Naive B cell (primary cell): ENCODE measurements around the gene TPGS2. TPM values are rescaled to one million over a fixed set of nuclear protein-coding genes. Genes with fewer than 3 reads are reported as not detected.
A peak's percentile ranks its signal among the peaks of the same experiment; 100 is the strongest.

ENCODE experiments used
- ATAC-seq, 2 donors: fragments of 150-1000 bp; cut with Tn5 transposase; 2 replicates each; pipeline ENCODE4 v1.10.0; 2021; ENCODE audit warnings: low read depth in 2 of 2, mild to moderate bottlenecking in 2 of 2, moderate library complexity in 2 of 2
- DNase-seq: peaks from one replicate; pipeline ENCODE4 v3.0.0; 2022
- H3K27ac Mint-ChIP-seq, 6 donors: one replicate each; pipeline ENCODE4 v1.8.0; 2020 to 2022; ENCODE audit warnings: mild to moderate bottlenecking in 6 of 6, mixed read lengths in 6 of 6, moderate library complexity in 5 of 6, inconsistent platforms in 2 of 6
- H3K27me3 Mint-ChIP-seq, 3 donors: one replicate each; pipeline ENCODE4 v1.8.0; 2021 to 2022; ENCODE audit warnings: mixed read lengths in 3 of 3, mild to moderate bottlenecking in 1 of 3
- H3K36me3 Mint-ChIP-seq, 2 donors: one replicate each; pipeline ENCODE4 v1.8.0; 2020 to 2022; ENCODE audit warnings: mixed read lengths in 2 of 2, inconsistent platforms in 1 of 2, mild to moderate bottlenecking in 1 of 2
- H3K4me1 Mint-ChIP-seq, 3 donors: one replicate each; pipeline ENCODE4 v1.8.0; 2020 to 2022; ENCODE audit warnings: mixed read lengths in 3 of 3, inconsistent platforms in 1 of 3, mild to moderate bottlenecking in 1 of 3, moderate library complexity in 1 of 3
- H3K4me3 Mint-ChIP-seq, 8 donors: one replicate each; pipeline ENCODE4 v1.8.0; 2020 to 2022; ENCODE audit warnings: mild to moderate bottlenecking in 8 of 8, mixed read lengths in 8 of 8, moderate library complexity in 8 of 8, inconsistent platforms in 2 of 8
- H3K9me3 Mint-ChIP-seq, 7 donors: one replicate each; pipeline ENCODE4 v1.8.0; 2020 to 2022; ENCODE audit warnings: mixed read lengths in 7 of 7, mild to moderate bottlenecking in 5 of 7, inconsistent platforms in 2 of 7, moderate library complexity in 1 of 7
- polyA plus RNA-seq, 6 donors: library from polyadenylated mRNA; unstranded; fragments of 300-500 nt; fragmentation: Illumina TruSeq; gene quantifications; one replicate each; pipeline ENCODE4 v1.2.3, GENCODE V29; 2021; ENCODE audit warnings: low read depth in 6 of 6

Gene TPGS2
- polyA plus RNA-seq, 6 donors from 2014 or later = 39.2 to 57.5 (median 52.5) TPM

DNA sequence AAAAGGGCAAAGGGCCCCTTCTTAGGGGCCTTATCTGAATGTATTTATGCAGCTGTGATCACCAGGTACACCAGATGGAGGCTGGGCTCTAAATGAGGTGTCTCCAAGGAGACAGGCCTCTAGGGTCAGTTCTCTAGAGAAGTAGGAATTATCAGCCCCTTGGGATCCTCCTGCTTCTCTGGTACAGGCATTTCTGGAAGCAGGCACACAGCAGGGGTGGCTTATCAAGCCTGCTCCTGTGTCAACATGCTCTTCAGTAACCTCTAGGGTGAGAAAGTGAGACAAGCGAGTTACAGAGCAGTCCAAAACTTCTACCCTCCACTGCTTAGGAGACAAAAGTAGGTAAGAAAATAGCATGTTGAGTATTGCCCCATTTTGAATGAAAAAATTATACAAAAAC lies 13.8 kb downstream of the TPGS2 start:
- Mint-ChIP-seq H3K27me3 (no peaks in the 10 kb centered on the region), H3K9me3 (no peaks in the 10 kb centered on the region), H3K36me3 (peaks cover 10 to 12% of the 10 kb centered on the region in 2 donors), H3K4me3 (no peak overlapping the region), H3K27ac (no peak overlapping the region), H3K4me1 (no peaks in the 10 kb centered on the region)
- DNase-seq (no peak), ATAC-seq (no peak)

GRCh38 chr18:36813824-36814223 lies 15.0 kb downstream of the TPGS2 start:
- no peaks in the 10 kb centered on the region for H3K9me3 Mint-ChIP-seq
- peaks cover 10 to 12% of the 10 kb centered on the region in 2 donors for H3K36me3 Mint-ChIP-seq
- no peaks in the 10 kb centered on the region for H3K27me3 Mint-ChIP-seq

DNA sequence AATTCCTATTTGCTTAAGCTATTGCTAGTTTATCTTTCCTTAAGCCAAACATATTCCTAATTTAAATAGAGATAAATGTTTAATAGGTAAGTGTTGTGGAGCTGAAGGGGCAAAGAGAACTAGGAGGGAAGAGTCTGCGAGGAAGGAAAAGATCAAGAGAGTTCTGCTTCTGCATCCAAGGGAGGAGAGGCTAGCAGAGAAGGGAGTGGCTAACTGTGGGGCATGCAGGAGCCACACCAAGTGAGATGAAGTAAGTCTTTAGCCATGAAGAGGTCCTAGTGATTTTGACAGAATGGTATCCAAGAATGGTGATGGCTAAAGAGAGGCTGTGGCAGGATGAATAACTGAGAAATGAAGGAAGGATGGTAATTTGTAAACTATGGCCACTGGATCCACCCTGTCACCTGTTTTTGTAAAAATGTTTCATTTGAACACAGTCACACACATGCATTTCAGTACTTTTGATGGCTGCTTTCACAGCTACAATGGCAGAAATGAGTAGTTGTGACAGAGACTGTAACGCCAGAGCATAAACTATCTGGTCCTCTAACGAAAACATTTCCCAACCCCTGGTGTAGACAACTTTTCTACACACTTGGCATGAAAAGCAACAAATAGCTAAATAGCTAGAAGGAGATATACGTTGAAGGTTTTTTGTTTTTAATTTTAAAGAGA lies 15.6 kb downstream of the TPGS2 start:
- Mint-ChIP-seq H3K4me3 (no peak overlapping the region), H3K36me3 (peaks cover 7% of the 10 kb centered on the region in 2 donors), H3K27me3 (no peaks in the 10 kb centered on the region), H3K4me1 (peaks cover 0 to 4% (median 3%) of the 10 kb centered on the region in 3 donors), H3K9me3 (no peaks in the 10 kb centered on the region), H3K27ac (no peak overlapping the region)
- DNase-seq = no peak
- ATAC-seq = no peak

More at GRCh38 chr18:36813824-36814223, 15.0 kb downstream of the TPGS2 start:
- Mint-ChIP-seq H3K27ac (no peak overlapping the region), H3K4me1 (peaks cover 0 to 4% (median 3%) of the 10 kb centered on the region in 3 donors), H3K4me3 (no peak overlapping the region)
- no peak for DNase-seq
- ATAC-seq = no peak

GRCh38 chr18:36812678-36813077 lies 16.1 kb downstream of the TPGS2 start:
- ATAC-seq = no peak
- Mint-ChIP-seq H3K9me3 (no peaks in the 10 kb centered on the region), H3K4me3 (no peak overlapping the region), H3K27ac (no peak overlapping the region), H3K27me3 (no peaks in the 10 kb centered on the region), H3K36me3 (peaks cover 1 to 2% of the 10 kb centered on the region in 2 donors), H3K4me1 (peaks cover 0 to 4% (median 3%) of the 10 kb centered on the region in 3 donors)
- no peak for DNase-seq

- Mint-ChIP-seq H3K27ac (peak overlapping the region in 1 of 6 donors; percentile 39), H3K4me1 (peaks cover 0 to 4% (median 3%) of the 10 kb centered on the region in 3 donors), H3K4me3 (no peak overlapping the region), H3K9me3 (no peaks in the 10 kb centered on the region), H3K27me3 (no peaks in the 10 kb centered on the region), H3K36me3 (peaks cover 3 to 6% of the 10 kb centered on the region in 2 donors)
- ATAC-seq (no peak), DNase-seq (no peak)
These were observed 16.8 kb downstream of the TPGS2 start for GRCh38 chr18:36811955-36812354.

DNA sequence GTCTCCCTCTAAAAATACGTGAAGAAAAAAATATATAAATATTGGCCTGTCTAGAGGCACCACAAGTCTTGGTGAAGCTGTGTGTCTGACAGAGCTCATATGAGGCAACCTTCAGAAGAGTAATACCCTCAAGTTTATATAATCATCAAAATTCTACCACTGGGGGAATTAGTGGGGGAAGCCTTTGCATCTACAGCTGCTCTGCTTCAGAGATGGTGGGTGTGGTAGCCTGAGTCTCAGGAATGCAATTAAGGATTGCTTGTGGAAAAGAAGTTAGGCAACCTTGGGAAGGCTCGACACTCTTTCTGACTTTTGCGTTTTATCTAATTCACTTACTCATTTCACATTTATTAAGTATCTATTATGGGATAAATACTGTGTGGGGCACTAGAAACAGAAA lies 17.4 kb downstream of the TPGS2 start:
- Mint-ChIP-seq H3K9me3 (no peaks in the 10 kb centered on the region), H3K36me3 (peaks cover 7 to 8% of the 10 kb centered on the region in 2 donors), H3K27ac (peak overlapping the region in 1 of 6 donors; percentile 54), H3K27me3 (no peaks in the 10 kb centered on the region), H3K4me3 (no peak overlapping the region), H3K4me1 (peaks cover 0 to 4% (median 3%) of the 10 kb centered on the region in 3 donors)
- DNase-seq (no peak), ATAC-seq (no peak)

DNA sequence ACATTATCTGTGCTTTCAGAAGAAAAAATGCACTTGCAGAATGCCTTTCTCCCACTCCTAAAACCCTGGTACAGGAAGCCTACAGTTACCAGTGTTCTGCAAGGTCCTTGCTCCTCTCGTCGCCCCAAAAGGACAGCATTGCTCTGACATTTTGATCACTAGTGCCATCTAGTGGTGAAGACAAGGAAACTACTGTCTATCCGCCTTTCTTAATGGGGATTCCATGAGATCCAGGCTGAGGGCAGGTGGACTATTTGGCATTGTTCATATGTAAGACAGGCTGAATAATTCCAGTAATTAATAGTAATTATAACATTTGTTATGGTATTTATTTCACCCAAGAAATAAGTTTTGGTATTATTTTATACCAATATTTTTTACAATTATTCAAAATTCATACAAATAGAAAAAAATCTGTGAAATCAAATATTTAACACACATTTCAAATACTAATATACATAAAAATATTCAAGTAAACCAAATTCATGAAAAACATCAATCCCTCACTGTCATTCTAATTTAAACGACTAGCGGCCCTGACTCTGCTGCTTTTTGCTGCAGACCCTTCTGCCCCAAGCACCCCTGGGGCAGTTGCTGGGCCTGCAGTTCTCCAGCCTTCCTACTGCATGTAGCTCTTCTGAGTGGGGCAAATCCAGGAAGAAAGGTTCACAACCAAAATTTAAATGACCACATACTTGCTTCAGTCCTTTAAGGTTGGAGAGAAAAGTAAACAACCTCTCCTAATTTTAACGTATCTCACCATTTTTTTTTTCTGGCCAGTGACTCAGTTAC lies 19.0 kb downstream of the TPGS2 start:
- Mint-ChIP-seq H3K4me1 (peaks cover 0 to 4% (median 3%) of the 10 kb centered on the region in 3 donors), H3K27ac (peak overlapping the region in 2 of 6 donors; percentile 49 to 52), H3K9me3 (no peaks in the 10 kb centered on the region), H3K36me3 (peaks cover 7 to 21% of the 10 kb centered on the region in 2 donors), H3K27me3 (no peaks in the 10 kb centered on the region), H3K4me3 (no peak overlapping the region)
- DNase-seq (peak; percentile 56), ATAC-seq (peak; percentile 84 to 90)

GRCh38 chr18:36808681-36809080 lies 20.1 kb downstream of the TPGS2 start:
- H3K4me1 Mint-ChIP-seq = peaks cover 0 to 4% (median 3%) of the 10 kb centered on the region in 3 donors
- no peak for ATAC-seq
- H3K27me3 Mint-ChIP-seq = no peaks in the 10 kb centered on the region
- H3K36me3 Mint-ChIP-seq = peaks cover 16 to 32% of the 10 kb centered on the region in 2 donors
- H3K4me3 Mint-ChIP-seq = no peak overlapping the region
- DNase-seq = no peak
- H3K9me3 Mint-ChIP-seq = no peaks in the 10 kb centered on the region
- no peak overlapping the region for H3K27ac Mint-ChIP-seq

GRCh38 chr18:36805105-36805504 lies 23.7 kb downstream of the TPGS2 start:
- no peak overlapping the region for H3K4me3 Mint-ChIP-seq
- peaks cover 34 to 55% of the 10 kb centered on the region in 2 donors for H3K36me3 Mint-ChIP-seq
- DNase-seq (no peak), ATAC-seq (no peak)
- peaks cover 0 to 4% (median 3%) of the 10 kb centered on the region in 3 donors for H3K4me1 Mint-ChIP-seq
- H3K27me3 Mint-ChIP-seq = no peaks in the 10 kb centered on the region
- H3K9me3 Mint-ChIP-seq = peaks cover 0 to 4% (median 0%) of the 10 kb centered on the region in 7 donors
- no peak overlapping the region for H3K27ac Mint-ChIP-seq

DNA sequence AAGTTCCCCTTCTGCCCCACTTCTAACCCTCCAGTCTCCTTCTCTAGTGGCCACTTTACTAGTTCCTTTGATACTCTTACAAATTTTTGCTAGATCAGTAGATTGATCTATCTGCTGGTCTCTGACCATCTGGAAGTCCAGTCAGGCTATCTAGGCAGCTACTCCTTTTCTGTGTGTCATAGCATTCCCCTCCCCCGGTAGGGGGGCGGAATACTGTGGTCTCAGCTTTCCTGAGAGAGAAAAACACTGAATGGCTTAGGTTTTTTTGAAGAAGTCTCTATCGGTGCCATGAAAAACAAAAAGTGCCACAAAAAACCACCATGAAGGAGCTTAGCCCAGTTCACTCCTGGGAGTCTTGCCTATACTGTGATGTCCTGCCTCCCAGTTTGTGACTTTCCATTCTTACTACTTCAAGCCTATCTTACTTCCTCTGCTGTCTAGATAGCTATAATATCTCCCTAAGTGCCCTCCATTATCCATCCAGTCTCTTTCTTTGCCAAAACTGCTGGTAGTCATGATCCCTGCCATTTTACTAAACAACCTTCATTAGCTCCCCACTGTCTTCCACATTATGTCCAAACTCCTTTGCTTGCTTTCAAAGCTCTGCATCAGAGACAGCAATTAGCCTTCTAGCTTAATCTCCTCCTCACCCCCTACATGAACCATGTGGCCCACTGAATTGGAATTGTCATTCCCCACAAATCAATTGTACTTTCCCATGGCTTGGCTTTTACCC lies 29.9 kb downstream of the TPGS2 start:
- Mint-ChIP-seq H3K9me3 (peaks cover 0 to 4% (median 0%) of the 10 kb centered on the region in 7 donors), H3K27ac (peak overlapping the region in 1 of 6 donors; percentile 64), H3K27me3 (no peaks in the 10 kb centered on the region), H3K36me3 (peaks cover 60 to 63% of the 10 kb centered on the region in 2 donors), H3K4me1 (no peaks in the 10 kb centered on the region), H3K4me3 (no peak overlapping the region)
- DNase-seq (no peak), ATAC-seq (no peak)

DNA sequence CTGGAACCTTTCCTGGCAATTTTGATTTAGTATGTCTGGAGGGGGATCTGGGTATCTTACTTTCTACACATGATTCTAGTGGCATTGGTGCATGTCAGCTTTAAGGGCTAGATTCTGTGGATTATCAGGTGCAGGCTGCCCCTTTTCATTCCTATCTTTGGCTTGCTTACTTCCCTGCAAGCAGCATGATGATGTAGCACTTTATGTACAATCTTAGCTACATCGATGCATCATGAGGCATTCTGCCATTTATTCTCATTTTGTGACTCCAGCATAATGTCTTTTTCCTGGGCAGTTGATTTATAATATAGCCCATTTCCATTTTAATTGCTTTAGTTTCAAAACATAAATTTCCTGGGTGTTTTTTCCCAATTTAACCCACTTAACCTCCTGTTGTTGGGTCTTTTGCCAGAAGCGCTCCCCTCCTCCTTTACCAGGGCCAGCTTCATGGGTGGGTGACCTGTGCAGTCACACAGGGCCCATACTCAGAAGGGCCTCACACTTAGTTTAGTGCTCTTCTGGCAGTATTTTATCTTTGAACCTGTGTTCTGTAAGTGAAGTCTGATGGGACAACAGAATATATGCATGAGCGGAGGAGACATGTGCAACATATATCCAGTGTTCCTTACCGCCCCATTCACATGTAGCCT lies 36.0 kb downstream of the TPGS2 start:
- H3K27ac Mint-ChIP-seq = no peak overlapping the region
- peaks cover 0 to 21% (median 7%) of the 10 kb centered on the region in 7 donors for H3K9me3 Mint-ChIP-seq
- H3K27me3 Mint-ChIP-seq = no peaks in the 10 kb centered on the region
- no peak overlapping the region for H3K4me3 Mint-ChIP-seq
- ATAC-seq (no peak), DNase-seq (no peak)
- peaks cover 54 to 71% of the 10 kb centered on the region in 2 donors for H3K36me3 Mint-ChIP-seq
- H3K4me1 Mint-ChIP-seq = no peaks in the 10 kb centered on the region

DNA sequence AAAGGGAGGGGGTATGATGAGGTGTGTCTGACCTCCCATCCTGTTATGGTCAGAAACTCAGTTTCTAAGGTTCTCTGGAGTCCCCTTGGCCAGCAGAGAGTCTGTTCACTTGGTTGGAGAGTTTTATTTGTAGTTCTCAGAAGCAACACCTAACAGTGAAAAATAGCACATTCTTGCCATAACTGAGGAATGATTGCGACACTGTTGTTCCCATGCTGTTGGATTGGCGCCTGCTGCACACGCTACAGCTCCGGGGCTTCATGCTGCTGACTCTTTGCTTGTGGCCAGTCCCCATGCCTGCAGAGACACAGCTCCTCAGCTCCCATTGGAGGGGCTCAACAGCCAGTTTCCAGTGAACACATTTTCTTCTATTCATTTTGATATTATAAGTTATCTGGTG lies 42.1 kb downstream of the TPGS2 start:
- peaks cover 0 to 21% (median 6%) of the 10 kb centered on the region in 7 donors for H3K9me3 Mint-ChIP-seq
- H3K4me3 Mint-ChIP-seq = no peak overlapping the region
- DNase-seq = no peak
- H3K36me3 Mint-ChIP-seq = peaks cover 23 to 32% of the 10 kb centered on the region in 2 donors
- H3K27ac Mint-ChIP-seq = no peak overlapping the region
- H3K27me3 Mint-ChIP-seq = no peaks in the 10 kb centered on the region
- no peak for ATAC-seq
- no peaks in the 10 kb centered on the region for H3K4me1 Mint-ChIP-seq

DNA sequence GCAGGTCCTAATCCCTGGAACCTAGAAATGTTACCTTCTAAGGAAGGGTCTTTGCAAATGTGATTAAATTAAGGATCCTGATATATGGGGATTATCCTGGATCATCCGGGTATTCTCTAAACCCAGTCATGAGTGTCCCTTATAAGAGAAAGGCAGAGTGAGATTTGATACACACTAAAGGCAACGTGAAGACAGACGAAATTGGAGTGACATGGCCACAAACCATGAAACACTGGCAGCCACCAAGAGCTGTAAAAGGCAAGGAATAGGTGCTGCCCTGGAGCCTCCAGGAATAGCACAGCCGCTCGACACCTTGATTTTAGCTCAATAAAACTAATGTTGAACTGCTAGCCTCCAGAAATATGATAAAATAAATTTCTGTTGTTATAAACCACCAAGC lies 45.0 kb downstream of the TPGS2 start:
- Mint-ChIP-seq H3K4me1 (no peaks in the 10 kb centered on the region), H3K4me3 (no peak overlapping the region), H3K27me3 (no peaks in the 10 kb centered on the region), H3K27ac (no peak overlapping the region), H3K36me3 (peaks cover 0 to 5% of the 10 kb centered on the region in 2 donors), H3K9me3 (no peaks in the 10 kb centered on the region)
- ATAC-seq = no peak
- DNase-seq = no peak
